ENCODE measurements around the gene COMT.

Gene COMT

GRCh38 chr22:19968450-19968891, 26.9 kb downstream of the COMT start:
- H3K4me3 ChIP-seq (ENCODE audit: low read depth, low read length), result no peak overlapping the region

- H3K4me3 ChIP-seq (ENCODE audit: low read depth, low read length), result no peak overlapping the region
Measured at GRCh38 chr22:19969141-19969928, 27.8 kb downstream of the COMT start.

GRCh38 chr22:19970031-19970478, 28.5 kb downstream of the COMT start:
- no peak overlapping the region for H3K4me3 ChIP-seq (ENCODE audit: low read depth, low read length)

- no peak overlapping the region for H3K4me3 ChIP-seq (ENCODE audit: low read depth, low read length)
Measured at GRCh38 chr22:19970479-19971275, 29.1 kb downstream of the COMT start.

- H3K4me3 ChIP-seq (ENCODE audit: low read depth, low read length), result no peak overlapping the region
Measured at GRCh38 chr22:19971276-19972124, 29.9 kb downstream of the COMT start.

- no peak overlapping the region for H3K4me3 ChIP-seq (ENCODE audit: low read depth, low read length)
Measured at GRCh38 chr22:19972251-19972650, 30.7 kb downstream of the COMT start.

- no peak overlapping the region for H3K4me3 ChIP-seq (ENCODE audit: low read depth, low read length)
Measured at GRCh38 chr22:19972652-19973550, 31.3 kb downstream of the COMT start.

GRCh38 chr22:19973551-19974267, 32.1 kb downstream of the COMT start:
- no peak overlapping the region for H3K4me3 ChIP-seq (ENCODE audit: low read depth, low read length)

- H3K4me3 ChIP-seq (ENCODE audit: low read depth, low read length), result no peak overlapping the region
Measured at GRCh38 chr22:19974268-19974861, 32.8 kb downstream of the COMT start.

GRCh38 chr22:19974935-19975706, 33.5 kb downstream of the COMT start:
- H3K4me3 ChIP-seq (ENCODE audit: low read depth, low read length), result no peak overlapping the region

- H3K4me3 ChIP-seq (ENCODE audit: low read depth, low read length), result no peak overlapping the region
Measured at GRCh38 chr22:19975707-19976035, 34.1 kb downstream of the COMT start.

GRCh38 chr22:19976671-19977070, 35.1 kb downstream of the COMT start:
- H3K4me3 ChIP-seq (ENCODE audit: low read depth, low read length), result no peak overlapping the region

- H3K4me3 ChIP-seq (ENCODE audit: low read depth, low read length), result no peak overlapping the region
Measured at GRCh38 chr22:19977296-19978243, 36.0 kb downstream of the COMT start.

GRCh38 chr22:19978748-19979147, 37.2 kb downstream of the COMT start:
- H3K4me3 ChIP-seq (ENCODE audit: low read depth, low read length), result no peak overlapping the region

- H3K4me3 ChIP-seq (ENCODE audit: low read depth, low read length), result no peak overlapping the region
Measured at GRCh38 chr22:19979712-19980493, 38.3 kb downstream of the COMT start.

GRCh38 chr22:19980766-19981165, 39.2 kb downstream of the COMT start:
- H3K4me3 ChIP-seq (ENCODE audit: low read depth, low read length), result no peak overlapping the region

All from iPS-11a (cell line).